GM19463 (cell line): ENCODE data around the gene GLB1L2.

Experiments
- ATAC-seq: cut with Tn5 transposase; IDR thresholded peaks from one replicate; pipeline ENCODE4 v1.9.1; 2021; ENCODE audit warnings: mild to moderate bottlenecking, moderate library complexity; ENCODE audit not compliant: unreplicated experiment

Gene GLB1L2

GRCh38 chr11:134401825-134402809 lies 70.3 kb downstream of the GLB1L2 start:
- no peak for ATAC-seq

- ATAC-seq: no peak
These were observed 71.1 kb downstream of the GLB1L2 start for GRCh38 chr11:134402910-134403309.

GRCh38 chr11:134404575-134405341 lies 73.0 kb downstream of the GLB1L2 start:
- ATAC-seq: no peak

GRCh38 chr11:134405436-134405835 lies 73.6 kb downstream of the GLB1L2 start:
- no peak for ATAC-seq

GRCh38 chr11:134405841-134406240 lies 74.1 kb downstream of the GLB1L2 start:
- no peak for ATAC-seq

- no peak for ATAC-seq
These were observed 74.7 kb downstream of the GLB1L2 start for GRCh38 chr11:134406264-134407185.

- no peak for ATAC-seq
These were observed 75.6 kb downstream of the GLB1L2 start for GRCh38 chr11:134407321-134407828.

- no peak for ATAC-seq
These were observed 76.1 kb downstream of the GLB1L2 start for GRCh38 chr11:134407923-134408322.

- ATAC-seq: no peak
These were observed 78.0 kb downstream of the GLB1L2 start for GRCh38 chr11:134409552-134410429.

GRCh38 chr11:134410766-134411165 lies 79.0 kb downstream of the GLB1L2 start:
- ATAC-seq: no peak

GRCh38 chr11:134412203-134413042 lies 80.6 kb downstream of the GLB1L2 start, which contains the start of gene B3GAT1:
TSS of gene B3GAT1 (minus strand) at chr11:134412242. CDS start at chr11:134387659, 24,583 bp downstream.
- no peak for ATAC-seq

- no peak for ATAC-seq
These were observed 81.4 kb downstream of the GLB1L2 start for GRCh38 chr11:134413043-134413825.

- ATAC-seq: no peak
These were observed 82.3 kb downstream of the GLB1L2 start for GRCh38 chr11:134413826-134414731.

- ATAC-seq: no peak
These were observed 83.3 kb downstream of the GLB1L2 start for GRCh38 chr11:134414766-134415765.

GRCh38 chr11:134416726-134417125 lies 84.9 kb downstream of the GLB1L2 start:
- ATAC-seq: no peak
